Astrocyte of the cerebellum (primary cell): ENCODE measurements around the gene LIG4.
A peak's percentile ranks its signal among the peaks of the same experiment; 100 is the strongest.

ENCODE experiments used
- DNase-seq: peaks from one replicate; pipeline ENCODE4 v3.0.0-alpha.2; 2011; ENCODE audit warnings: low read depth
- H3K4me3 ChIP-seq: 2 replicates; pipeline ENCODE4 v1.5.1; 2011; ENCODE audit warnings: mild to moderate bottlenecking, low read depth, low read length, moderate library complexity
- CTCF ChIP-seq: IDR thresholded peaks from 2 replicates; pipeline ENCODE4 v1.5.1; 2012; ENCODE audit warnings: low read length, low read depth, moderate library complexity, mild to moderate bottlenecking; ENCODE audit errors: missing control alignments
- in situ Hi-C: cut with HindIII; loops from 2 replicates; pipeline ENCODE4 v1.10.0; 2017; ENCODE audit warnings: low sequenced_read_pairs

LIG4 gene

GRCh38 chr13:108215436-108215835 lies at the start of gene LIG4:
LIG4 (minus strand) TSS chr13:108215536; CDS start chr13:108211268, 4,268 bp downstream.
- in situ Hi-C loops = no loop called here
- no peak for TF ChIP-seq CTCF
- DNase-seq = peak; percentile 81
- H3K4me3 ChIP-seq = peak within 1 kb of the TSS; percentile 41

GRCh38 chr13:108263621-108264355 lies 48.5 kb upstream of the LIG4 start:
- H3K4me3 ChIP-seq = no peak overlapping the region
- no peak for TF ChIP-seq CTCF
- in situ Hi-C loops = no loop called here
- DNase-seq = no peak

- no peak overlapping the region for H3K4me3 ChIP-seq
Measured at GRCh38 chr13:108257248-108257647, 41.9 kb upstream of the LIG4 start.

GRCh38 chr13:108249150-108249549 lies 33.8 kb upstream of the LIG4 start:
- in situ Hi-C loops = no loop called here
- no peak for DNase-seq
- H3K4me3 ChIP-seq = no peak overlapping the region
- TF ChIP-seq CTCF = no peak

More at GRCh38 chr13:108257248-108257647, 41.9 kb upstream of the LIG4 start:
- in situ Hi-C loops = no loop called here
- no peak for TF ChIP-seq CTCF
- no peak for DNase-seq

- no peak overlapping the region for H3K4me3 ChIP-seq
- TF ChIP-seq CTCF = no peak
- DNase-seq = no peak
- in situ Hi-C loops = no loop called here
Measured at GRCh38 chr13:108230377-108230776, 15.0 kb upstream of the LIG4 start.

- peak; percentile 32 for DNase-seq
- in situ Hi-C loops = no loop called here
- H3K4me3 ChIP-seq = no peak overlapping the region
- peak; percentile 48 for TF ChIP-seq CTCF
Measured at GRCh38 chr13:108227651-108228272, 12.4 kb upstream of the LIG4 start.
